NCI-H2227 (cell line): ENCODE data around the gene SNRNP25.

Experiments used
- DNase-seq: peaks from one replicate; lab custom pipeline; 2025; ENCODE audit not compliant: unreplicated experiment; lab: John Stamatoyannopoulos, UW

SNRNP25 gene

DNA sequence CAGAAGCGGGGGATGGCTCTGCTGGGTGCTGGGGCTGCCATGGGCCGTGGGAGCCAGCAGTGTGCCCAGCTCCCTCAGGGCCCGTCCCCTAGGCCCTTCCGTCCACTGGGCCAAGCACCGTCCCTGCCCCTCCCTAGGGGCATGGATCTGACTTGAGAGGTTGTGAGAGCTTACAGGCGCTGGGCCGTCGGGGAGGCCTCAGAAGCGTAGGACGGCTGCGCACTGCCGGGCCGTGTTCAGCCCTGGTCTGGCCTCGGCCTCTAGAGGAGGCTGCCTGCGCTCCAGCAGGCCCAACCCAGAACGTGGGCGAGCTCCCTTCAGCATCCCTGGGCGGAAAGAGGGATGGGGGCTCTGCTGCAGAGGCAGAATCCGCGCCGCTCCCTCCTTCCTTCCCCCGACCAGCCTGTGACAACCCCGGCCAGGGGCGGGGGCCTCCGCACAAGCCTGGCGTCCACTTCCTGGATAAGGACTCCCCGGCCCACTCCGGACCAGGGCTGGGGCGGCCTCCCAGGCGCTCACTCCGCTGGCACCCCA, 23.7 kb downstream of the SNRNP25 start:
- DNase-seq: peak; percentile 50

DNA sequence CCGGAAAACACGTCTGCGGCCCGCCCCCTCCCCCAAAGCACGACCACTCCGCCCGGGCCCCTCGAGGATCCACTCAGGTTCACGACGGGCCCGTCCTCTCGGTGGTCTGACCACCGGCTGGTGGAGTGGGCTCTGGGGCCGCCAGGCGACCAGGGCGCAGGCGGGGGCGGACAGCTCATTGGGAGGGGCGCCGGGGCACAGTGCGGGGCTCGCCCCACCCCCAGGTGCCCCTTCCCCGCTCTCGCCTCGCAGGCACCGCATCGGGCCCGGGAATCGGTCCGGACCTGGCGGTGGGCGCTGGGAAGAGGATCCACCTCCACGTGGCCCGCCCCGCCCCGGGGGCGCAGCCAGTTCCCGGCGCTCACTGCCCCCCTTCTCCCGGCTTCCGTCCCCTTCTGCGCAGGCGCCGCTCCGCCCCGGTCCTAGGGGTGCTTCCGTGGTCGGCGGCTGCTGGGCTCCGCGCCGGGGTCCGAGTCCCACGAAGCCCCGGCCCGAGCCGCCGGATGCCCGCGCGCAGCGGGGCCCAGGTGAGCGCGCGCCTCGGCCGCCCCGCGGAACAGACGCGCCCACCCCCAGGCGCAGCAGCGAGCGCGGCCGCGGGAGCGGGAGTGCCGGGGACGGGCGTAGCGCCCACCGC, 24.3 kb downstream of the SNRNP25 start, which contains the start of gene MPG:
Gene MPG, plus strand, starts transcription at position 419 of the 637 bp plus-strand sequence. Its CDS starts 85 bp downstream, at position 504.
- peak; percentile 86 for DNase-seq

DNA sequence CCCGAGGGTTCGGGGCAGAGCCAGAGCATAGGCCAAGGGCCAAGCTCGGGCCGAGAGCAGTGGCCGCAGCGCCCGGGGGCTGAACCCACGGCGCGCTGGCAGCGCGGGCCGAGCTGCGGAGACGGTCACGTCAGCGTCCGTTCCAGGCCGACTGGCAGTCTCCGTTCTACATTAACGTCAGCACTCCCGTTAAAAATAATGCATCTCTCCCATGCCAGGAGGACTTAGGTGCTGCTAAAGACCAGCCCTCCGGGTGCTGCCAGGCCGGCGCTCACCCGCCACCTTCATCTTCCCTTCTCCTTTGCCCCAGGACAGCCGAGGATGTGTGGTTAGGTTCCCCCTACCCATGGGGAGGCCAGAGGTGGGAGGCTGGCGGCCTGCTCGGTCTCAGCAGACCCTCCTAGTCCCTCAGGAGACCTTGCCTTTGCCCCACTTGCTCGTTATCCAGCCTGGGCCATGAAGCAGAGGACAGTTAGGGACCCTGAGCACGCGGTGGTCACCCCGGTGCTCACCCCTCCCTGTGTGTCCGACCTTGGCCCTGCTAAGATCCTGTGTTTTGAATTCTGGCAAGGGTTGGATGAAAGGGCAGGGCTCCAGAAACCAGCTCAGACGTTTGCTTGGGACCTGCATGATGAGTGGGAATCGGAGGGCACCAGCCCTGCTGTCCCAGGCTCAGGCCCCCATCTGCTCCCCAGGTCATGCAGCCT, 25.0 kb downstream of the SNRNP25 start:
- peak; percentile 28 for DNase-seq

DNA sequence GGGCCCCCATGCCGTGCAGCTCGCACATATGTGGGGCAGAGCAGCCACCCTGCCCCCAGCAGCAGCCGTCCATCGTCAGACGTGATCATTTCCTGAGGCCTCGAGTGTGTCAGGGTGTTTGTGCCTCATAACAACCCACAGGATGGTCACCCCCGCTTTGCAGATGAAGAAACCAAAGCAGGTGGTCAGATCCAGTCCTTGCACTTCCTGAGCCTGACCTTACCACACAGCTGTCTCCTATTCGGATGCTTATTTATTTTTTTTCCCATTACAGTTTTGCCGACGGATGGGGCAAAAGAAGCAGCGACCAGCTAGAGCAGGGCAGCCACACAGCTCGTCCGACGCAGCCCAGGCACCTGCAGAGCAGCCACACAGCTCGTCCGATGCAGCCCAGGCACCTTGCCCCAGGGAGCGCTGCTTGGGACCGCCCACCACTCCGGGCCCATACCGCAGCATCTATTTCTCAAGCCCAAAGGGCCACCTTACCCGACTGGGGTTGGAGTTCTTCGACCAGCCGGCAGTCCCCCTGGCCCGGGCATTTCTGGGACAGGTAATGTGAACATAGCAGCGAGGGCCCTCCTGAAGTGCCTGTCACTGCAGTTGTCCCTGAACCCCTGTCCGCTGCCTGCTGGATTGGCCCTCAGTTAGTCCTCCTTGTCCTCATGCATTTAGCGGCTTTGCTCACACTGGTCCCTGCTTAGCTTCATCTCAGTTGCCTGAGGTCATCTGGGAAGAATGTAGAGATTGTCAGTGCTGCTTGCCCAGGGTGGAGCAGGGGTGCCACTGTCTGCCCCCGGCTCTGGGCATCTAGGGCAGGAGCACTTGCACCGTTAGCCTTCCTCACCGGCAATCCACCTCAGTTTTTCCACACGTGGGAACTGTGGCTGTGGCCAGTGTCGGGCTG, 25.8 kb downstream of the SNRNP25 start:
- no peak for DNase-seq

DNA sequence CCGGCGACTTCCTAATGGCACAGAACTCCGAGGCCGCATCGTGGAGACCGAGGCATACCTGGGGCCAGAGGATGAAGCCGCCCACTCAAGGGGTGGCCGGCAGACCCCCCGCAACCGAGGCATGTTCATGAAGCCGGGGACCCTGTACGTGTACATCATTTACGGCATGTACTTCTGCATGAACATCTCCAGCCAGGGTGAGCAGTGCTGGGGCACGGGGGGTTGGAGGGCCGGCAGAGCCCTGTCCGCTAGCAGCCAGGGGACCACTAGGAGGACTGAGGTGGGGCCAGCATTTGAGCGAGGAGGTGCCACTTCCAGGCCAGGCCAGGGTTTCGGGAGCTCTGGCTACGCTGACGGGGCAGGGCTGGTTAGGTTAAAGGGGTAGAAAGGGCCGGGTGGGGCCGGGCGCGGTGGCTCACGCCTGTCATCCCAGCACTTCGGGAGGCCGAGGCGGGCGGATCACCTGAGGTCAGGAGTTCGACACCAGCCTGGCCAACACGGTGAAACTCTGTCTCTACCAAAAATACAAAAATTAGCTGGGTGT, 29.5 kb downstream of the SNRNP25 start:
- no peak for DNase-seq

DNA sequence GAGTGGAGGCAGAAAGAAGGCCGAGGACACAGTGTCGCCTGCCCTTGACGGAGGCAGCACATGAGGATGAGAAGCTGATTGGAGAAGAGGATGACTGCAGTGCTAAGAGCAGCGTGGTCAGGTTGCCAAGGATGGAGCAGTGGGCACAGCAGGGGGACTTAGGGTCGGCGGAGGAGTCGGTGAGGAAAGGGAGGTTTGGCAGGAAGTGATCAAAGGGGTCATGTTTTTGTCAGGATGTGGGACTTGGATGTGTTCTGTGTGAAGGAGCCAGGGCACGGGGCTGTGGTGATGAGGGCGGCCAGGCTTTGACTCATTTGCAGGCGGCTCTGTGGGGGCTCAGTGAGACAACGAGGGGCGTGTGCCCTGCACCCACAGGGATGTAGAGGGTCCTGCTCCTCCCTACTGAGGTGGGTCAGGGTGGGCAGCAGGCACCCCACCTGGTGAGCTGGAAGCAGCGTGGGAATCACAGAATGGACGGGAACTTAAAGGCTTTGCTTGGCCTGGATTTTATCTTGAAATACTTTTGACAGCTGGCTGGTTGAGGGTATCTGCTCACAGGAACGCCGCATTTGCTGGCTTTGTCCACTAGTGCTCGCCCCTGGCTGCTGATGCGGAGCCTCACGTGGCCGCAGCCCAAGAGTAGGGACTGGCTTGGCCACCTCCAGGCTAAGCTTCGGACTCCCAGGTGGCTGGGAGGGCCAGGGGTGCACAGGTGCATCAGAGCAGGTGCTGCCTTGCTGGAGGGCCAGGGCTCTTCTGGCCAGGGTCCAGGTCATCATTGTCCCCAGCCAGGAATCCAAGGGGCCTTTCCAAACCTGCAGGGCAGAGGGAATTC, 30.4 kb downstream of the SNRNP25 start:
- DNase-seq: no peak

DNA sequence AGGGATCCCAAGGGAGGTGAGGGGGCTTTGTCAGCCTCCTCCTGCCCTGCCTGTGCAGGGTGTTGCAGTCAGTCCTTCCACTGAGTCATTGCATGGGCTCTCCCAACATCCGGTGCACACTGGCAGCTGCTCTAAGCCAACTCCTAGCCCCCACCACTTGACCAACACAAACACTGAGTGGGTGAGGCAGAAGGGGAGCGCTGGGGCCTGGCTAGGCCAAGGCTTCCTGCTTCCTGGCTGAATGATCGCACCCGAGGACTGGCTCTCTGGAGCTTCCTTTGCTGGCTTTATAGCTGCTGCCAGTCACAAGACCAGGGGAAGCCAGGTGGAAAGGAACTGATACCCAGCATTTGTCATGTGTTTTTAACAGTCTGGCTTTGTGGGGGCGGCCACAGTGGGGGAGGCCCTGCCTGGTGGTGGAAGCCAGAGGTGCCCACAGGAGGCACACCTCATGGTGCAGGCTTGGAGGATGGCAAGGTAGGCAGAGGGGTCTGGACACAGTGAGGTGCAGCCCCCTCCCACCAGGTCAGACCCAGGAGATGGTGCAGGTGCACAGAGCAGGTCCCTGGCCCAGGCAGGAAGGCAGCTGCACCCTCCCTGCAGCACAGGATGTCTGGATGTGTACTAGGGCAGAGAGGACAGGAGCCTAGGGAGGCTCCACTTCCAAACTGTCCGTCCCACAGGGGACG, 31.2 kb downstream of the SNRNP25 start:
- DNase-seq: no peak

DNA sequence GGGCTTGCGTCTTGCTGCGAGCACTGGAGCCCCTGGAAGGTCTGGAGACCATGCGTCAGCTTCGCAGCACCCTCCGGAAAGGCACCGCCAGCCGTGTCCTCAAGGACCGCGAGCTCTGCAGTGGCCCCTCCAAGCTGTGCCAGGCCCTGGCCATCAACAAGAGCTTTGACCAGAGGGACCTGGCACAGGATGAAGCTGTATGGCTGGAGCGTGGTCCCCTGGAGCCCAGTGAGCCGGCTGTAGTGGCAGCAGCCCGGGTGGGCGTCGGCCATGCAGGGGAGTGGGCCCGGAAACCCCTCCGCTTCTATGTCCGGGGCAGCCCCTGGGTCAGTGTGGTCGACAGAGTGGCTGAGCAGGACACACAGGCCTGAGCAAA, 31.8 kb downstream of the SNRNP25 start:
- no peak for DNase-seq

DNA sequence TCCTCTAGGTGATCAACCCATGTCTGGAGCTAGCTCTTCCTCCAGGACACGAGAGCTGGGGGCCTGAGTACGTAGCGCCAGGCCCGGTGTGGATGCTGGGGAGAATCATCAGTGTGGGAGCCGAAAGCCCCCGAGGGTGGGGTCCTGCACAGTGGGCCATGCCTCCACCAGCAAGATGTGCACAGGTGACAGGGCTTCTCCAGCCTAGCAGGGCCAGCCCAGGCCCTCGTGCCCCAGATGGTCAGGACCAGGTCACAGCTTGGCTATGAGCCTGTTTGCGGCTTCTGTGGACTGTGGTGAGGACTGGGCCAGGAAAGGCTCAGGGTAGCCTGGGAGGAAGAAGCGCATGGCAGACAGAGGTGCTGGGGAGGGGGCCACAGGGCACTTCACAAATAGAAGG, 32.2 kb downstream of the SNRNP25 start:
- no peak for DNase-seq

DNA sequence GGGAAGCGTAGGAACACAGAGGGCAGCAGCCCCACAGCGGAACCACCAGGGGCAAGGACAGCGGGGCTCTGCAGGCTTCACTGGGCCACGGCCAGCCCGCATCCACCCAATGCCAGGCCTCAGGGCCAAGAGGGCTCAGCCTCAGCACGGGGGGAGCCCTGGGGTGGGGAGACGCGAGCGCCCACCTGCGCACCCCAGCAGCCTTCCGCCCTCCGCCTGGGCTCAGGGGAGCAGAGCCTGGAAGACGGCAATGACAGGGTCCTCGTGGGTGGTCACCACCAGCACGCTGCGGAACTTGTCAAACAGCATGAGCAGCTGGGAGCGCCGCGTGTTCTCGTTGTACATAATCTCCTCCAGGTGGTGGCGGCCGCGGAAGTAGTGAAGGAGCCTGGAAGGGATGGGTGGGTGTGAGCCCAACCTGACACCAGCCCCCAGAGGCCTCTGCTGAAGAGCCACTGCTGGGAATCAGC, 32.9 kb downstream of the SNRNP25 start:
- no peak for DNase-seq

DNA sequence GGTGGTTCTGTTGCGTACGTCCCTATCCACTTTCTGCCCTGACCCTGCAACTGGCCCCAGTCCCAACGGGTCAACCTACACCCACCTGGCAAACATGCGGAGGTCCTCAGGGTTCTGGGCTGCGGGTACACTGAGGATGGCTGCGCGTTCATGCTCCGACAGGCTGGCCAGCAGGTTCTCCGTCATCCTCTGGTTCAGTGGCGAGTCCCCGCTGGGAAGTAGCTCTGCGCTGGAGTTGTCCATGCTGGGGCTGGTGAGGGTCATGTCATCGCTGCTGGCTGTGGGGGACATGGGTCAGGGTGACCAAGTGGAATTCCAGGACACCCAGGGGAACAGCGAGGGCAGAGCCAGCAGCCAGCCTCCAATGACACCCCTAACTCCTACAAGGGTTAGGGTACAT, 35.0 kb downstream of the SNRNP25 start:
- DNase-seq: no peak

DNA sequence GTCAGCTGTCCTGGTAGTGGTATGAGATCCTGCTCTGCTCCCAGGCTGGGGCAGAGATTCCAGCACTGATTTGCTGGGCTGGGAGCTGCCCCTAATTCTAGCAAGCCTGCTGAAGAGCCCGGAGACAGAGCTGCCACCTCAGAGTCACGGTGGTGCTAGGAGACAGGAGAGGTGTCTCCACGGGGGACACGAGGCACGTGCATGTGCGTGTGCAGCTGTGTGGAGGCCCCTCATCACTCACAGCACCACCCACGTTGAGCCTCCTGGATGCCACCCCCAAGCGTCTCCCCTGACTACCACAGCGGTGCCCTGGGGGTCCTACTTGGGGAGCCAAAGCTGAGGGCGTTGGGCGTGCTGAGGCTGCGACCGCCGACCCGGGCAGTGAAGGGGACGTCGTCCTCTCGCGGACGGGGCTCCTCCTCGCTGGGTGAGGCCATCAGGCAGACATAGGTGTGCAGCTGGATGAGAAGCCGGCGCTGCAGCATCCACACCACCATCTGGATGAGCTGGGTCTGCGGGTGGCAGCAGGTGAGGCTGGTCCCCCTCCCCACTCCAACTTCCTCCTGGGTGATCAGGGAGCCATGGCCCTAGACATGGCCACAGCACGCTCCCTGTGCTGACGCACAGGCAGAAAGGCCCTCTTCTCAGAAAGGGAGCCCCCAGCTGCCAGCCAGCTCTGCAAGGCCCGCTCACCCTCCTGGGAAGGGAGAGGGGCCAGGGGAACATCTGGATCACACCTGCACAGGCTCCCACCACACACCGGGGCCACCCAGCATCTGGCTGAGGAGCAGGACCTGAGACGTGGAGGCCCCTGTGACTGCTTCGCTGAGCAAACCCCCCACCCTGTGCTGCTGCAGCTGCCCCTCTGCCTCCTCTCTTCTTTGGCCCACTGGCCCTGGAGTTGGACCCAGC, 36.0 kb downstream of the SNRNP25 start:
- DNase-seq: no peak

DNA sequence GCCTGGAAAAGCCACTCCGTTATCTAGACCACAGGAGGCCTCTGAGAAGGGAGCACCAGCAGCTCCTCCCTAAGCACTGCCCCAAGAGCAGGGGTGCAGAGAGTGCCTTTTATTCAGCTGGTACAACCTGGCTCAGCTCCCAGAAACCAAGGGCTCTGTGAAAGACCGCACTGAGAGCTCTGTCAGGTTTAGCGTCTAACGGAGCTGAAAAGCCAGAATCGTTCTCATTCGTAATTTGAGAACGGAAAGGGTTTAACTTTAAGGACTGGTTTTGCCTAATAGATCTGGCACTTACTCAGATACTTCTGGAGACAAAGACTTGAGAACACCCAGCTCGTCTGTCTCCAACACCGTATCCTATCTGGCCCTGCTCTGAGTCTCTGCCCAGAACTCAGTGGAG, 37.9 kb downstream of the SNRNP25 start:
- DNase-seq: peak; percentile 17

DNA sequence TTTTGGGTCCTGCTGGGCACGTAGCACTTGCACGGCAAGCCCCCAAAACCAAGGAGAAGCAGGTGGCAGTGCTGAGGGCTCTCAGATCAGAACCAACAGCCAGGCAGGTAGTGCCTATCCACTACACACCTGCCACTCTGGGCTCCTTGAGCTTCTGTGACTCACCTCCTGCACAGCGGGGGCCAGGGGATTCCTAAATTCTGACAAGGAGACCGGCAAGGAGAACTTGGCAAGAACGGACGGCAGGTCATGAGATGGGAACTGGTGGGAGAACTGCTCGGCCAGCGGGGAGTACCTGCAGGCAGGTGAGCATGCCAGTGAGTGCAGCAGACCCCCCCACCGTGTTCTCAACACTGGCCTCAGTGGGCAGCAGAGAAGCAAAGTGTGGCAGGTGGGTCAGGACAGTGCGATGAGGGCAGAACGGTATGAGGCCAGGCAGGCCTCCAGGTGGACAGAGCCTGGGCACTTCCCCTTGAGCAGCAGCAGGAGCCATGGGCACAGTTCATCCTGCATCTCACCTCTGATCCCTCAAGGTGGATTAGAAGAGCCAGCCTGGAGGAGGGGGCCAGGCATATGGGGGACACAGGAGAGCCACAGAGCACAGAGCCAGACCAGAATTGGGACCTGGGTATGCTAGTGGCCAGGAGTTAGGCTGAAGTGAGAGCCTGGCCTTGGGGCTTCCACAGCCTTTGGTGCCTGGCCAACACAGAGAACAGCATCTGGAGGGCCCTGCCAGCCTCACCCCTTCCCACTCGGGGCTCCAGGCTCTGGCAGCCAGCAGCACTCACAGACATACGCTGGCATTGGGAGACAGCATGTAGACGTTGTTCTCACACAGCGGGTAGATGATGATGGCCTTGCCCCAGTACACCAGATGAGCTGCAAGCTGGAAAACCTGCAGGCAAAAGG, 39.1 kb downstream of the SNRNP25 start:
- no peak for DNase-seq

DNA sequence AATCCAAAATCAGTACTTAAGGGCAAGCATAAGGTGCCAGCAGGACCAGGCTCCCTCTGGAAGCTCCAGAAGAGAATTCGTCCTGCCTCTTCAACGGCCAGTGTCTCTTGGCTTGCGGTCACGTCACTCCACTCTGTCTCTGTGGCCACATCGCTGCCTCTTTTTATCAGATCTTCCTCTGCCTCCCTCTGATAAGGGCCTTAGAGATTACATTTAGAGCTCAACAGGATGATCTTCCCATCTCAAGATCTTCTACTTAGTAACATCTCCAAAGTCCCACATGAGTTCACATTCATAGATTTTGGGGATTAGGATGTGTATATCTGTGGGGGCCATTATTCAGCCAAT, 41.3 kb downstream of the SNRNP25 start:
- no peak for DNase-seq

DNA sequence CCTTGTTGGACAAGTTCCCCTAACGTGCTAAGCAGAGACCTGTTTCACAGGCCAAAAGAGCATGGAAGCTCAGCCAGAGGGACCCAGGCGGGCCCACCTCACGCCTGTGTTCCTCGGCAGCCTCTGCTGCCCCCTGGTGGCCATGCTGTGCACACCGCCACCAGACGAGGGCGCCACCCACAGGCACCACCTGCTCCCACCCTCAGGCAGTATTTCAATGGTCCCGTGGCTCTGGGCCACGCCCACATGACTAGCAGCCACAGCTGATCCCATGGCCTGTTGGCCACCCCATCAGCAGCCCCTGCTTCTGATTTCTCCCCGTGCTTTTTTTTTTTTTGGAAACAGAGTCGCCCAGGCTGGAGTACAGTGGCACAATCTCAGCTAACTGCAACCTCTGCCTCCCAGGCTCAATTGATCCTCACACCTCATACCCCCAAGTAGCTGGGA, 43.3 kb downstream of the SNRNP25 start:
- DNase-seq: peak; percentile 73

DNA sequence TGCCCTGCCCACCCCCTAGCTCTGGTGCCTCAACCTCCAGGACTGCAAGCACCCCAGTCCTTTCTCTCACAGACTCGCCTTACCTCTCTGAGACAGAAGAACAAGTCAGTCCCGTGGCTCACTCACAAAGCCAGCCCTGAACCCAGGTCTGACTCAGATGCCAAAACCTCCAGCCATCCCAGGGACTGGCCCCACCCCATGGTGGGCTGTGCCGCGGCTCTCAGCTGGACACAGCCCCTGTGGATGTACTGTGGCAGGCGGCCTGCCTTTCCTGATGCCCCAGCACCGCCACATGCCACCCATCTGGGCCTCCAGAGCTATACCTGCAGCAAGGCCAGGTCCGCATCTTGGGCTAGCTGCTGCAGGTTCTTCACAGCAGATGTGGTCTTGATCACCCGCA, 44.2 kb downstream of the SNRNP25 start:
- DNase-seq: no peak

DNA sequence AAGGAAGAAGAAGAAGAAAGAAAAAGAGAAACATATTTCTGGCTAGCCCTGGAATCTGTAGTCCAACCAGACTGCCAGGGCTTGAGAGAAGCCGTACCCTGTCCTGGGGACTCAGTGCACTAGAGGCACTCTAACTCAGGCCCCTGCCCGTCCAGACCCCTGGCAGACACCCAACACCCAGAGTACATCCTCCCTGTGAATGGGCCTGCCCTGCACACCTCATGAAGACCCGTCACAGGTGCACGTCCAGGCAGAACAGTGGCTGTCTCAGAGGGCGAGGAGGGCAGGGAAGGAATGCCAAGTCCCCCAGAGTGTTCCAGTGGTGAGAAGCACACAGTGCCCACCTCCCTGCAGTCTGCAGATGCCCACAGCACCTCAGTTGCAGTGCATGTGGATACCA, 47.4 kb downstream of the SNRNP25 start:
- no peak for DNase-seq
